WI38 (cell line): ENCODE measurements around the gene G6PC1.
"Not testable (repeated sequence)": the region's sequence is repeated elsewhere in the genome, so short reads cannot be mapped to it uniquely, and the experiment has no call there.

ENCODE experiments used
- H3K4me3 ChIP-seq: 2 replicates; pipeline ENCODE4 v1.5.1; 2011; ENCODE audit warnings: low read depth, mild to moderate bottlenecking, control low read depth, low read length
- CTCF ChIP-seq: IDR thresholded peaks from 2 replicates; pipeline ENCODE4 v1.5.1; 2012; ENCODE audit warnings: low read depth, mild to moderate bottlenecking, control low read depth, low read length

The G6PC1 gene

GRCh38 chr17:42917236-42917603, 16.6 kb downstream of the G6PC1 start:
- no peak overlapping the region for H3K4me3 ChIP-seq
- TF ChIP-seq CTCF = no peak

- H3K4me3 ChIP-seq = no peak overlapping the region
- no peak for TF ChIP-seq CTCF
Measured at GRCh38 chr17:42918902-42919521, 18.4 kb downstream of the G6PC1 start.

DNA sequence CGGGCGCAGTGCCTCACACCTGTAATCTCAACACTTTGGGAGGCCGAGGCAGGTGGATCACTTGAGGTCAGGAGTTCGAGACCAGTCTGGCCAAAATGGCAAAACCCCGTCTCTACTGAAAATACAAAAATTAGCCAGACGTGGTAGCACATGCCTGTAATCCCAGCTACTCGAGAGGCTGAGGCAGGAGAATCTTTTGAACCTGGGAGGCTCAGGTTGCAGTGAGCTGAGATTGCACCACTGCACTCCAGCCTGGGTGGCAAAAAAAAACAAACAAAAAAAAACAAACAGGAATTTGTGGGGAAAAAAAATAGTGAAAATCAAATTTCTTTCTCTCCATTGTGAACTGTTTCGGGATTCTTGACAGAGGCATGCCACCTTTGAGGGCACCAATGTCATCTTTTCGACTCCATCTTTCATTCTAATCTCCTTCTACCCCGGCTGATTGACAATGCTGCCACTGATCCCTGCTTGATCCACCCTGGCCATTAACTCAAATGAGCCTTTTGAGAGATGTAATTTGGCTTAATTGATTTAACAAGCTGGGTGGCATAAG, 19.0 kb downstream of the G6PC1 start:
- H3K4me3 ChIP-seq = not testable (repeated sequence)

DNA sequence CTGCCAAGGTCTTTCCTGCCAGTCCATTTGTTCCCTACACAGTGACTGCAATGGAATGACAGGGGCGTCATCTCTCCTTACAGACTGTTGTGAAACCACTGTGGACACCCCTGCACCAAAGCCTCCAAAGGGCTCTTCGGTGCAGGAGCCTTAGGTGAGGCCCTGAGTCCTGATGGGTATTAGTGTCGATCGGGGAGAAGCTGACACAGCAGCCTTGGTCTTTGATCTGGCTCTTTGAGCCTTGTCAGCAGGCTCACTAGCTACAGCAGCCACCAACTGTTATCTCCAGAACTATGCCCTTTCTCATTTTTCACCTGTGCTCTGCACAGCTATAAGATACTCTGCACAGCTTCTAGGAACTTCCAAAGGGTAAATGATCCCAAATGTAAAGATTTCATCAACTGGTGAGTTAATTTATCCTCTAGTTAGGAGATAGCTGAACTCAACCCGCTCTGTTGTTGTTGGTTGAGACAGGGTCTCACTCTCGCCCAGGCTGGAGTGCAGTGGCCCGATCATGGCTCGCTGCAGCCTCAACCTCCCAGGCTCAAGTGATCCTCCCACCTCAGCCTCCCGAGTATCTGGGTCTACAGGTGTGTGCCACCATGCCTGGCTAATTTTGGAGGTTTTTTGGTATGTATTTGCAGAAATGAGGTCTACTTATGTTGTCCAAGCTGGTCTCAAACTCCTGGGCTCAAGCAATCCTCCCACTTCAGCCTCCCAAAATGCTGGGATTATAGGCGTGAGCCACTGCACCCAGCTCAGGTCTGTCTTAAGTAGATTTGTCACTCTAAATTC, 19.7 kb downstream of the G6PC1 start:
- H3K4me3 ChIP-seq = no peak overlapping the region

GRCh38 chr17:42920922-42921321, 20.3 kb downstream of the G6PC1 start:
- TF ChIP-seq CTCF = no peak
- no peak overlapping the region for H3K4me3 ChIP-seq

More for the DNA sequence above, 19.7 kb downstream of the G6PC1 start:
- no peak for TF ChIP-seq CTCF

DNA sequence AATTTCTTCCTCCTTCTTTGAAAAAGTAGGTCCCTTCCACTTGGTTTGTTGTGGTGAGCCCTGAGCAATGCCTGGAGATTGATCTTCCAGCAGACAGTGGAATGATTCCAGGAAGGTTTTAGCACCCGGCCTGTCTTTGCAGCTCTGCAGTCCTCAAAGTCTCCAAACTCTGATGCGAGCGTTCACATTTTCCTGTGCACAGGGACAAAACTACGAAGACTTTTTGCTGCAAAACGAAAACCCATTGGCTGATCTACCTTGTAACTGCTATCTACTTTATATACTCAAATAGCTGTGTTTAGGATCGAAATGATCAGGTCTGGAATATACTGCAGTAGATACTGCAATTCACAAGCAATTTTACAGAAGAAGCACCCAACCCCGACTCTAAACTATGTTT, 21.7 kb downstream of the G6PC1 start:
- no peak overlapping the region for H3K4me3 ChIP-seq

GRCh38 chr17:42923472-42923871, 22.9 kb downstream of the G6PC1 start:
- not testable (repeated sequence) for H3K4me3 ChIP-seq

More for the DNA sequence above, 21.7 kb downstream of the G6PC1 start:
- no peak for TF ChIP-seq CTCF

GRCh38 chr17:42924891-42925290, 24.3 kb downstream of the G6PC1 start:
- TF ChIP-seq CTCF = no peak
- H3K4me3 ChIP-seq = no peak overlapping the region
